ENCODE results near the gene CCT8.

Gene CCT8

DNA sequence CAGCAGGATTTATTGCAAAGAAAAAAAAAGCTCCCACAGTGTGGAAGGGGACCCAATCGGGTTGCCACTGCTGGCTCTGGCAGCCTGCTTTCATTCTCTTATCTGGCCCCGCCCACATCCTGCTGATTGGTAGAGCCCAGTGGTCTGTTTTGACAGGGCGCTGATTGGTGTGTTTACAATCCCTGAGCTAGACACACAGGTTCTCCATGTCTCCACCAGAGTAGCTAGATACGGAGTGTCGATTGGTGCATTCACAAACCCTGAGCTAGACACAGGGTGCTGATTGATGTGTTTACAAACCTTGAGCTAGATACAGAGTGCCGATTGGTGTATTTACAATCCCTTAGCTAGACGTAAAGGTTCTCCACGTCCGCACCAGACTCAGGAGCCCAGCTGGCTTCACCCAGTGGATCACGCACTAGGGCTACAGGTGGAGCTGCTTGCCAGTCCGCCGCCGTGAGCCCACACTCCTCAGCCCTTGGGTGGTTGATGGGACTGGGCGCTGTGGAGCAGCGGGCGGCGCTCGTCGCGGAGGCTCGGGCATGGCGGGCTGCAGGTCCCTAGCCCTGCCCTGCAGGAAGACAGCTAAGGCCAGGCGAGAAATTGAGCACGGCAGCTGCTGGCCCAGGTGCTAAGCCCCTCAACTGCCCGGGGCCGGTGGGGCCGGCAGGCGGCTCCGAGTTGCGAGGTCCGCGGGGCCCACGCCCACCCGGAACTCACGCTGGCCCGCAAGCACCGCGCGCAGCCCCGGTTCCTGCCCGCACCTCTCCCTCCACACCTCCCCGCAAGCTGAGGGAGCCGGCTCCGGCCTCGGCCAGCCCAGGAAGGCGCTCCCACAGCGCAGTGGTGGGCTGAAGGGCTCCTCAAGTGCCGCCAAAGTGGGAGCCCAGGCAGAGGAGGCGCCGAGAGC is 3.5 kb upstream of the CCT8 start:
- peak; percentile 69 for DNase-seq

DNA sequence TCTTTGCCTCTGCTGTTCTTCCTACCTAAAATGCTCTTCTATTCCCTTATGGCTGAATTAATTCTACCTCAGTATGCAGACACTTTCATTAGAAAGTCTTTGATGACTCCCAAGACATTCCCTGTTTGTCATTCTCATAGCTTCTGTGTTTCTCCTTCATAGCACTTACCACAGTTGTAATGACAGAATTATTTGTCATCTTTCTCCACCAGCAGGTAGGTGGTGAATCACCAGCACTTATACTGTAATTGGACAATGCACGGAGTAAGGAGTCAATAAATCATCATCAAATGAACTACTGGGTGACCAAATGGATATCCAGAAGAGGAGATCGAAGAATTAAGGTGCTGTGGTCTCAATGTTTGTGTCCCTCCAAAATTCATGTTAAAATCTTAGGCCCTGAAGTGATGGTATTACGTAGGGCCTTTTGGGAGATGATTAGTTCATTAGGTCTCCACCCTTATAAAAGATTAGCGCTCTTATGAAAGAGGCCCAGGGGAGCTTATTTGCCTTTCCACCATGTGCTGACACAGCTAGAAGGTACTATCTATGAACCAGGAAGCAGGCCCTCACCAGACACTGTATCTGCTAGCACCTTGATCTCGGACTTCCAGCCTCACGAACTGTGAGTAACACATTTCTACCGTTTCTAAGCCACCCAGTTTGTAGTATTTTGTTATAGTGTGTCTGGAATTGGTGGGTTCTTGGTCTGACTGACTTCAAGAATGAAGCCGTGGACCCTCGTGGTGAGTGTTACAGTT is 2.4 kb upstream of the CCT8 start:
- DNase-seq, result no peak

DNA sequence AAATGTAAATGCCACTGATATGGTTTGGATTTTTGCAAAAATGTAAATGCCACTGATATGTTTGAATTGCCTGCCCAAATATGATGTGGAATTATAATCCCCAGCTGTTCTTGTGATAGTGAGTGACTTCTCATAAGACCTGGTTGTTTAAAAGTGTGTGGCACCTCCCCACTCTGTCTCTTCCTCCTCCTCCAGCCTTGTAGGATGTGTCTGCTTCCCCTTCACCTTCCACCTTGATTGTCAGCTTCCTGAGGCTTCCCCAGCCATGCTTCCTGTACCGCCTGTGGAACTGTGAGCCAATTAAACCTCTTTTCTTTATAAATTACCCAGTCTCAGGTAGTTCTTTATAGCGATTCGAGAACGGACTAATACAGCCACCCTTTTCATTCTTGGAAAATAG is 1.3 kb upstream of the CCT8 start:
- no peak for DNase-seq

DNA sequence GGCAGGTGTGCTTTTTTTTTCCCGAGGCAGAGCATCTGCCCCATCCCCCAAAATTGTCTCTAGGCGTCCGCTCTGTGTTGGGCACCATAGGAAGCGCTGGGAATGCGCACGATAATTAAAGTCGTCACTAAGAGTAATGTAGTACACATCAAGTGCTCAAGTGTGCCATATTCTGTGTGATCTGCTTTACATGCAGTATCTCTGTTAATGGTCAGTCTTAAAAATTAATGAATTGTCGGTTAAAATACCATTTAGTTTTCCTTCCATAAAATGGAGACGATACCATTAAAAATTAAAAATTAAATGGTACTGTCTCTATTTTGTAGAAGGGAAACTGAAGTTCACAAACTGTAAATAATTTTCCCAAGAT is 544 bp upstream of the CCT8 start:
- no peak for DNase-seq

DNA sequence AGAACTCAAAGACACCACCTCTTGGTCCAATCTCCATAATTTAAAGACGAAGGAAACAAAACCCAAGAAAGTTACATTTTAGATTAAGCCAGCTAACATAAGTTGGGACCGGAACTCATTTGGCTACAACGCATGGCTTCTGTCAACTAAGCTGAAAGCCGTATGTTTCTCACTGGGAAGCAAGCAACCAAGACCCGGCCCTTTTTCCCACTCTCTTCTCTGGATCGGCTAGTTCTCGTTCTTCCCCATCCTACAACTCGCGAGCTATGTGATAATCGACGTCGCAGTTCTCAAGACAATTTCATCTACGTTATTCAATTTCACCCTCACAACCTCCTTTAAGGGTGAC is 601 bp downstream of the CCT8 start:
- no peak for DNase-seq

DNA sequence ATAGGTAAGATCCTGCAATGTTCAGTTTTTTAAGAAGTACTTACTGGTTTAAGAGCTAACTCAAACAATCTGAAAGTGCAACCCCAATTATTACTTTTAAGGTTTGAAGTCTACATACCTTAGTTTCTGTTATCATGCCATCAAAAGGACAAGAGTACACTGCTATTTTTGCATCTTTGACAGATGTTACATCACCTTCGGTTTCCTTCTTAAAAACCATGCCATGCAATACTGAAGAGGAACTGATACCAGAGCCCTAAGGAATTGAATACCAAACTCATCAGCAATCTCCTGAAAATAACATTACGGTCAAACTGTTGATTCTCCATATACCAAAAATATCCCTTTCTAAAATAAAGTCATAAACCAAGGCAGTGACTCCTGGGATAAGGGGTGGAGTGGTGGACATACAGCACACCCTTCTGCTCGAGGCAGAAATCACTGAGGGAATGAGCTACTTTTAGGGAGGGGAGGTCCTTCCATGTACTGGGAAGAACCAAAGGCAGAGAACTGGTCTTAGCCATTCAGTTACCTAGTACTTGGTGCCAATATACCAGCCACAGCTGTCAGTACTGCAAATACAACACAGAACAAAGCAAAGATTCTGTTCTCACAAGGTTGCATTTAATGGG is 8.5 kb downstream of the CCT8 start:
- DNase-seq, result no peak

DNA sequence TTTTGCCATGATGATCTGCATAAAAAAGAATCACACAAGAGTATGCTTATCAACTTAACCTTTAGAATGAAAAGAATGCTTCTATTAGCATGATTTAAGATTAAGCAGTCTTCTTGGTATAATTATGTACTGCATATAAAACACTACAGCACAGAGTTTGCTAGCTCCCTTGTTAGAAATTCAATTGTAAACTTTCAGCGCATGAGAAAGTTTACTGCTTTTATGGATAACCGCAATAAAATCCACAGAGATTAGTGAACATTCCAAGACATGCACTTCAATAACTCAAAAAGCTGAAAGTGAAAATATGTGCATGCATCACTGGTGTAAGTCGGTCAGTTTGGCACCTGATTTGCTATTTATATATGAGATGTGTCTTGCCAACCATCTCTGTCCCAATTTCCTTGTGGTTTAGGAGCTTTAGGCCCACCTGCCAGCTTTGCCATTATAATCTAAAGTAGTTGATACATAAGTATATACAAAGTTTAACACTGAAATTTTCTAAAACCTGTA is 16.9 kb downstream of the CCT8 start:
- no peak for DNase-seq

DNA sequence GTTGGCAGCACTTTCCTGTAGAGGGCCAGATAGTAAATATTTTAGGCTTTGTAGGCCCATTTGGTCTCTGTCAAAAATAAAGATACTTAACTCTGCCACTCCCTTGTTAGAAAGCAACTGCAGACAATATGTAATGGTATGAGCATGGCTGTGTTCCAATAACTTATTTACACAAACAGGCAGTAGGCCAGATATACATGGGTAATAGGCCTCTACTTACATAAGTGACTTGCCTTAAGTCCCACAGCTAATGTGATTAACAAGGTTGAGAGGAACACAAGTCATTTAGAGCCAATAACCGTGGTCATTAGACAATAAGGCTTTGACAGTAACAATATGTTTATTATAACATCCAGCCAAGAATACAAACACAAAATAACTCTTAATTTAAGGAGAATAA is 17.4 kb downstream of the CCT8 start:
- no peak for DNase-seq

DNA sequence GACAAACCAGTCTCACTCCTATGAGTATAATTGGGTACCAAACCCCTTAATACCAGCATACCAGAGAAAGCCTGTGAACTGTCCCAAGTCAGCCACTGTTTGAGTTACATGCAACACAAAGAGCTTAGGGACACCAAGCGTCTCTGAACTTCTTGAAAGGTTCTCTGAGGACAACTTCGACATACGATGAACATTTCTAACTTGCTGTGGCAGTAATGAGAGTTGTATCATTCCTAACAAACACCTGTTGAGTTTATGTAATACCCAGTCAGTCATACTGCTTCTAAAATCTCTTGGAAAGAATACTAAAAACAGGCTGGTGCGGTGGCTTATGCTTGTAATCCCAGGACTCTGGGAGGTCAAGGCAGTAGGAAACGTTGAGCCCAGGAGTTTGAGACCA is 18.4 kb downstream of the CCT8 start:
- no peak for DNase-seq

DNA sequence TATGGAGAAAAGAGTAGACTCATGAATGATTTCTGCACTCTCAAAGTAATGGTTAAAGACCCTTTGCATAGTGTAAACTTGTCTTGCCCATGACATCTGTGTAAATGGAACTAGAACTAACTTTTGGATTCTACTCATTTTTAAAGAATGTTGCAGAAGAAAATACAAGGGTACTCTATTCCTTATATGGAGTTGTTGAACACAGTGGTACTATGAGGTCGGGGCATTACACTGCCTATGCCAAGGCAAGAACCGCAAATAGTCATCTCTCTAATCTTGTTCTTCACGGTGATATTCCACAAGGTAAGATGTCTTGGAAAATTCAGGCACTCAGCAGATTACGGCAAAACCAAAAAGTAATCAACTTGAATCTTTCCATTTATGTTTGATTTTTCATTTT is 19.8 kb downstream of the CCT8 start:
- DNase-seq, result no peak

DNA sequence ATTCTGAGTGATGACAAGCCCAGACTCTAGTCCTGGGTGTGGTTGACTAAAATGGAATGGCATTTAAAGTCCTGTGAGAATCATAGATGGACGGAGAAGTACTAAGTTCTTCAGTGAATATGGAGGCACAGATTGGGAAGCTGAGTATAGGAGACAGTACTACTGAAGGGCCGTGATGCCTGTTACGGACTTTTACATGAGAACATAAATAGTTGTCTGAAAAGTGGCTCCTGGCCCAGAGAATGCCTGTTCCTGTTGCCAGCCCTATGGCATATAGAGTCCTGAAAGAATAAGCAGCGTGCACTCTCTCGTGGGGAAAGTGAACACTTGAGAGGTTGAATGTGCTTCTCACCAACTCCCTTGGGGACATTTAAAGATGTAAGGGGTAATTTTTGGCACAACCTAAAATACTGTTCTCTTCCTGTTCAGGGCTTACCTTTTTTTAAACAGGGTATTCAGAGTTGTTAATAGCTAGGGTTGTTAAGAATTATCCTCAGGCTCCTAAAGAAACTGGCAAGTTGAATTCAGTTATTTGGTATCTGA is 20.4 kb downstream of the CCT8 start:
- DNase-seq, result no peak

DNA sequence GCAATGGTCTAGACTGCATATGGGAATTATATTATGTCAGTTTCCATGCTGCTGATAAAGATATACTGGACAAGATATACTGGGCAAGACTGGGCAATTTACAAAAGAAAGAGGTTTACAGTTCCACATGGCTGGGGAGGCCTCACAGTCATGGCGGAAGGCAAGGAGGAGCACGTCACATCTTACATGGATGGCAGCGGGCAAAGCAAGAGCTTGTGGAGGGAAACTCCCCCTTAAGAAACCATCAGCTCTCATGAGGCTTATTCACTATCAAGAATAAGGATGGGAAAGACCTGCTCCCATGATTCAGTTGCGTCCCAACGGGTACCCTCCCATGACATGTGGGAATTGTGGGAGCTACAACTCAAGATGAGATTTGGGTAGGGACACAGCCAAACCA is 21.2 kb downstream of the CCT8 start:
- no peak for DNase-seq

DNA sequence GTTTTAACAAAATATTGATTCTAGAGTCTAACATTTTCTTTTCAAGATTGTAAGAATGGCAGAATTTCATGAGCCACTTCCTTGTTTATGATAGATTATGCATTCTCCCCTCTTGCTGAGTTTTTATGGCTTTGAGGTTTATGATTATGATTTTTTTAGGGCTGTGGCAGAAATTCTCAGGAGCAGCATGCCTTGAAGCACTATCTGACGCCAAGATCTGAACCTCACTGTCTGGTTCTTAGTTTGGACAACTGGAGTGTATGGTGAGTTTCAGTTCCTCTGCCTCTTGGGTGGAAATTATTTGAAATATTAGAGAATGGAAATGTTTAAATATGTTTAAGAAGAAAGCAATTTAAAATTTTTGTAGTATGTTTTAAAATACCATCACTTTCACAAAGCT is 38.8 kb downstream of the CCT8 start:
- no peak for DNase-seq

DNA sequence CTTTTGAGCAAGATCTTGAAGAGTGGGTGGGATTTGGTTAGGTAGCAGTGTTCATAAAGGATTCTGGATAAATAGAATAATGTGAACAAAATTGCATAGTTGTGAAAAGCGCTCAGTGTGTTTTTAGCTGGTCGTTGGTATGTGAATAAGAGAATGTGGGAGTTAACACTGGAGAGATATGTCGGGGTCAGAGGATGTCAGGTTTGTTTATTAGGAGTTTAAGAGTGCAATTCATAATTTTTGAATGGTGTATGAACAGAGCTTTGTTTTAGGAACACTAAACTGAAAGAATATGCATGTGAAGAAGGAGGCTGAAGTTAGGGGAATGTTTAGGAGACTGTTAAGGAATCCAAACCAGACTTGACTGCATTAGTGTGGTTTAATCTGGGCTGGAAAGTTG is 39.6 kb downstream of the CCT8 start:
- no peak for DNase-seq

DNA sequence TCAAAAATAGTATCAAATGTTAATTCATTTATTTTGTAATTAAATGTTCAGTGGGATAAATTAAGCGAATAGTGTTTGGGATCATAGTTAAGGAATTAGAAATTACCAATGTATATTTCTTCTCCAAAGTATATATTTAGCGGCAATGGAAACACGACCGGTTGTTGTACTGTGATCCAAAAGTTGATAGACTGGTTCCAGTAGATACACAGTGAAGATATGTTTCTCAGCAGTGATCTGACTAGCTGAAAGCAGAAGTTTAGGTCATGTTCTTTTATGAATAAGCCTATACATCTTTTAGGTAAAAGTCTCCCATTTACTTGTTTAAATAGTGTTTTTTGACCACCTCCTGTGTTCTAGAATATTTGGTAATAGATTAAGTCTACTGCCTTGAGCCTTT is 40.1 kb downstream of the CCT8 start:
- no peak for DNase-seq

DNA sequence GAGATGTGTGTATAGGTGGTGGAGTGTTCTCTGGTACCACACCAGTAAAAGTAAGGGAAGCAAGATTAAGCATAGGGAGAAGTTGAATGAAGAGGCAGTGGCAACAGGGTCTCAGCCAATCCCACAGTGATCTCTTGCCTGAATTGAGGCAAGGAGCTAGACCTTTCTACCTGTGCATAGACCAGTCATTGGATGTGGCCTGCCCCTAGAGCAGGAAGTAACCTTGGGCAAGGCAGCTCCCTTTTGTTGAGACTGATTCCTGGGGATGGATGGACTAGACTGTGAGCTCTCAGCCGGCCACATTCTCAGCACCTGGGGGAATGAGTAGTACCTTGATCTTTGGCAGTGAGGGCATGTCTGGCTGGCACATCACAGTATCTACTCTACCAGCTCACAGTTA is 42.5 kb downstream of the CCT8 start:
- no peak for DNase-seq

DNA sequence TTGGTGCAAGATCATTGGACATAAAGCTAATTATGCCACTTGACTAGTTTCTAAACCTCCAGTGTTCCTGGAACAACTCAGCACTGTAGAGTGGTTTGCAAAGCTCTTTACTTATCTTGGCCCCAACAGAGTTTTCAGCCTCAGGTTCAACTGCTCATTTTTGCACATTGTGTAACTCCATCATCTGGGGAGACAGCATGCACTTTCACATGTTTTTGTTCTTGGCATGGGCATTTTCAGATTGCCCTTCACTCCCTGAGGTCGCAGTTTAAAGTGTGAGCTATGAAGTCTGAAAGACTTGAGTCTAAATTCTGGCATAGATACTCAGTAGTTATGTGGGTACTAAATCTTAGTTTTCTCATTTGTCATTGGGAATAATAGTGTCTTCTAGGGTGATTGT is 43.9 kb downstream of the CCT8 start:
- no peak for DNase-seq

DNA sequence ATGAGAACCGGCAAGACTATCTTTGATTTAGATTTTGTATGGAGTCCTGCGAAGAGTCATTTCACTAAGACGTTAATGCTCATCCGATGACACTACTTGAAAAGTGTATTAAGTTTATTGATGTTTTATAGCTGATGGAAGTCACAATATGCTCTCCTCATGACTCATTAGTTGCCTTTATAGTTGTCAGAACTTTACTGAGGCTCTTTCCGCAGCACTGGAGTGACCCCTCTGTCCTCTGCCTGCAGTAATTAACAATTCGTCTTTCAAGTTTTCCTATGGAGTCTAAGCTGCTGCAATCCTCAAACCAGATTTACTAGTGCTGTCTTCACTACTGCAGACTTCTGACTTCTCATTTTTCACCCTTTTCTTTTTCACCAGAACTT is 48.1 kb downstream of the CCT8 start:
- DNase-seq, result no peak

DNA sequence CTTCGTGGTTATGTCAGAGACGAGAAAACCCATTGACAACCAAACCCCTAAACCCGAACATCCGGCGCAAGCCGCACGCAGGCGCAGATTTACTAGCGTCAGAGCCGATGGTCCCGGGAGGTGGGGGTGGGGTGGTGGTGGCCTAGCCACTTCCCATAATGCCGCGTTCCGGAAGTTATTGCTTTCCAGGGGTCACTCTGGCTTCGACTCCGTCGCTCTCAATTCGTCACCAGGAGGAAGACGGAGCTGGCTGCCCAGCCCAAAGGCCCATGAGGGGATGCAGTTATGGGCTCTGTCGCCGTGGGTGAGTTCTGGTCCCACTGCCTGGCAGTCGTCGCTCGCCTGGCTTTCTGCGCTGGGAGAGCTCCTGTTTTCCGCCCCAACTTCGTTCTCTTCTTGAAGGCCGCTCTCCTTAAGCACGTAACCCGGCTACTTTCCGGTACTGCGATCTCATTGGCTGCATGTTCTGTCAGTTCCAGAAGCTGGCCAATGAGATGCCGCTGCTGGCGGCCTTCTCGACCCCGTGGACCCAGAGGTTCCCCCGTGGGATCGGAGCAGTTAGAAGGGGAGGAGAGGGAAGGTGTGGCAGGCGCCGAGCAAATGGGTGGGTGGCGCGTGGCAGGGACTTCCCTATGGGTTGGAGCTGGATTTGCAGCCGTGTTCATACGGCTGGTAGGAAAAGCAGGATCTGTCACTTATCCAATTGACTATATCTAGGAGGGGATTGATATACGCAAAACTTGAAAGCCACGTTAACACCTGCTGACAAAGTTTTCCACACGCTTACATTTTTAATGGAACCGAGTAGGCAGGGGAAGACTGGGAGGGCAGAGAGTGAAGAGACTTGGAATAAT is 48.7 kb downstream of the CCT8 start, which contains the start of gene USP16:
Gene USP16 (plus strand): TSS at position 195 of the 854 bp plus-strand sequence. CDS start 3,246 bp downstream, outside the sequence.
- DNase-seq, result peak; percentile 92

DNA sequence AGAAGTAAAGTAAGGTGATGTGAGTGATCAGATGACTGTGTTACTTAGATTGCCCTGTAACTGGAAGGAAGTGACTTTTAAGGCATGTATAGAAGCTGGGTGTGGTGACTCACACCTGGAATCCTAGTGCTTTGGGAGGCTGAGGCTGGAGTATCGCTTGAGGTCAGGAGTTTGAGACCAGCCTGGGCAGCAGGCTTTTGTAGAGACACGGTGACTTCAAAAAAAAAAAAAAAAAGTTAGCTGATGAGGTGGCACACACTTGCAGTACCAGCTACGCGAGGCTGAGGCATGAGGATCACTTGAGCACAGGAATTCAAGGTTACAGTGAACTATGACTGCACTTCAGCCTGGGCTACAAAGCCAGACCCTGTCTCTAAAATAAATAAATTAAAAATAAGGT is 51.3 kb downstream of the CCT8 start:
- DNase-seq, result no peak

DNA sequence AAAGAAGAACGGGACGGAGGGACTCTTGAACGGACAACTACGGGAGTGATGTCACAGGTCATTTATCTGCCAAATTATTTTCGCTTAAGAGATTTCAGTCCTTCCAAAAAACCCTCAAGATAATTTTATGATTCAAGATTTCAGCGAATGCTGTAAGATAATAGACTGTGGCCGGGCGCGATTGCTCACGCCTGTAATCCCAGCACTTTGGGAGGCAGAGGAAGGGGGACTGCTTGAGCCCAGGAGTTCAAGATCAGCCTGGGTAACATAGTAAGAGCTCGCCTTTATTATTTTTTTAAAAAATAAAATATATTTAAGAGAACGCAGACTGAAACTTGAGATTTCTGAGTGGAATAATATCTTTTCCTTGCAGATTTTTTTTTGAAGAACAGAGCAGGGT is 54.9 kb downstream of the CCT8 start:
- no peak for DNase-seq

DNA sequence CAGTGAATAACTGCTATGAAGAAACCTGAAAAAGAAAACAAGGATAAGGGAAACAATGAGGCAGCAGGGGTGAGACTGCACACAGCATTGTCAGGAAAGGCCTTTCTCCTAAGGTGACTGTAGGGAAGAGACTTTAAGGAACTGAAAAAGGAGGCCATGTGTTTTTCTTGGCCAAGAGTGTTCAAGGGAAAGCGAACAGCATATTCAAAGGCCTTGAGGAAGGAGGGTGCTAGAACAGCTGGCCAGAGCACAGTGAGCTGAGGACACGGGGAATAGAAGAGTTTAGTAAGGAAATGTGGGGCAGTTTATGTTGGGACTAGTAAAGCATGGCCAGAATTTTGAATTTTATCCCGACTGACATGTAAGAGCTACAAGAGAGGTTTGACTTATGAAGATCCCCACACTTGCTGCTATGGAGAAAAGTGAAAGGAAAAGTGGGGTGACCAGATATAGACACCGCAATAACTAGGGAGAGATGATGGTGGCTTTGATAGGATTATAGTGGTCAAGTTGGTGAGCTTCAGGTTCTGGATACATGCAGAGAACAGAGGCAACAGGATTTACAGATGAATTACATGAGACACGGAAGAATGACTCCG is 55.7 kb downstream of the CCT8 start:
- DNase-seq, result no peak
